ENCODE results near the gene MANSC4. TPM values are rescaled to one million over a fixed set of nuclear protein-coding genes. Genes with fewer than 3 reads are reported as not detected.

The MANSC4 gene
- total RNA-seq = not detected

DNA sequence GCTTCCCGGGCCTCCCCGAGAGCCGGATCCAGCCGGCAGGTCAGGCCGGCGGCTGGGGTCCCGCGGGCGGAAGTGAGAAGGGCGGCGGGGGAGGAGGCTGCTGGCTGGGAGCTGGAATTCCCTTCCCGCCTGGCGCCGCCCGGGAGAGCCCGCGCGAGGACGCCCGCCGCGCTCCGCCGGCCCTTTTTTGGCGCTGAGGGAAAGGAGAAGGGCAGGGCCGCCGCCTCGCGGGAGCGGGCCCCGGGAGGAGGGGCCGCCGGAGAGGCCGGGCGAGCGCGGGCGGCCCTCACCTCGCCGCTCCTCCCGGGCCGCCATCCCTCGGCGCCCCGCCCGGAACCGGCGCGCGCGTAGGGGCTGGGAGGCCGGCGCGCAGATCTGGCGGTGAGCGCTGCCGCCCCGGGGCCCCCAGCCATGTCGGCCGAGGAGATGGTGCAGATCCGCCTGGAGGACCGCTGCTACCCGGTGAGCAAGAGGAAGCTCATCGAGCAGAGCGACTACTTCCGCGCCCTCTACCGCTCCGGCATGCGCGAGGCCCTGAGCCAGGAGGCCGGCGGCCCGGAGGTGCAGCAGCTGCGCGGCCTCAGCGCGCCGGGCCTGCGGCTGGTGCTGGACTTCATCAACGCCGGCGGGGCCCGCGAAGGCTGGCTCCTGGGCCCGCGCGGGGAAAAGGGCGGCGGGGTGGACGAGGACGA is at the start of gene MANSC4, which contains the start of gene KLHL42:
Gene MANSC4 (minus strand): TSS at position 317 of the 692 bp plus-strand sequence. CDS start 8,960 bp downstream, outside the sequence.
Gene KLHL42 (plus strand): TSS at position 314 of the 692 bp plus-strand sequence. CDS start 98 bp downstream, at position 412.
- ATAC-seq (peak; percentile 95), DNase-seq (ENCODE audit: low spot score) (peak; percentile 78)

DNA sequence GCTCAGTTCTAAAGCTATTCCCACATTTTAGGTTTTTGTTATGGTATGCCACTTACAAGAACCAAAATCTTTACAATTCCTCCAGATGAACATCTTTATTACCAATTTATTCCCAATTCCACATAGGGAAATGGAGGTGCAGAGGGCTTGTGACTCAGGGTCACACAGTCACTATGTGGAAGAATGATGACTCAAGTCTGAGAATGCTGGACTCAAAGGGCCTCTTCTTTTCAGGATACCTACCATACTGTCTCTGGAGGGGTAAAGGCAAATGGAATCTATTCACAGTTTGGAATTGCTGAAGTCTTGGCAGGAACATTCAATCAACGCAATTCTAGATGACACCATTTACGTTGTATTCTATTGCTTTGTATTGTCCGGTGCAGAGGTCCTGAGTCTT is 48.2 kb upstream of the MANSC4 start:
- no peak for ATAC-seq
- DNase-seq (ENCODE audit: low spot score) = no peak

DNA sequence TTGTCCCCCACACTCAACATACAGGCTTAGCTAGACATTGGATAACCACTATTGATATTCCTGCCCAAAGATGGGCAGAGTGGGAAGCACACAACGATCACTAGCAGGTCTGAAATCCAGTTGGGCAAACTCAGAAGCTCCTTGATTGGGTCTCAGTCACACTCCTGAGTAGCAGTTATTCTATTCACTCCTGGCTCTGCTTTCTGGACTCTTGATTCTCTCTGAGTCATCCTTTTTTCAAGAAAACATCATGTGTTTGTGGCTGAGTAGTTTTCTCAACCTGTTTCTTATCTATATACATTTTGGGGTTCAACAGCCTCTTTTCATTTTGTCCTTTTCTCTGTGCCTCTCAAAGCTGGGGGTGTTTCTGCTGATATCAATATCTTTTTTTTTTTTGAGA is 46.0 kb upstream of the MANSC4 start:
- no peak for ATAC-seq
- DNase-seq (ENCODE audit: low spot score) = no peak

DNA sequence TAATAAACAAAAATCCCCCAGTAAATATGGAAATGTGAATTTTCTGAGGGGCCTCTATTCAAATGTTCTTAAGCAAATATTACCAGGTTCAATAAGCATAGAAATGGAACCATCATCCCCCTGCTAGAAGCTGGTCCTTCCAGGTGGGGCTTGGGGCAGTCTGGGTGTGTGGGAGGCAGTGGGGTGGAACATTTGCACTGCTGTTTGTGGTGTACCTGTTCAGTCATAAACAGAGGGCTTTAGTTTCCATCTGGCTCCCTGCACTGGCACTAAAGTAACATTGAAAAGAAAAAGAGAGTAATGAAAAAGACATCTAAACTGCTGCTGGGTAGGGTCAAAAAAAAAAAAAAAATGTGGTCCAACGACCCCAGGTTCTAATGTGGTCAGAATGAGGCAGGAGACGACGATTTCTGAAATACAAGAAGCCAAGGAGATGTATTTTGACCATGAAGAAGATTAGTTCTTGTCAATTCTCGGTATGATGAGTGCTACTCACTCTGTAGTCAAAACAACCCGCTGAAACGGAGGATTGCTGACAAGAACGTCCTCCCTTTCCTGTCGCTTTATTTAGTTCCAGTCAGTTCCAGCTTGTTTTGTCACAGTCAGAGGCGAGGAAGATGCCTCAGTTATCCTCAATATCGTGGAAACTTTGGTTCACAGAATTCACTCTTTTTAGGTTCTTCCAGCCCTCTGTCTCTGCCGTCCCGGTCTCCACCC is 44.2 kb upstream of the MANSC4 start:
- DNase-seq (ENCODE audit: low spot score) (no peak), ATAC-seq (no peak)

DNA sequence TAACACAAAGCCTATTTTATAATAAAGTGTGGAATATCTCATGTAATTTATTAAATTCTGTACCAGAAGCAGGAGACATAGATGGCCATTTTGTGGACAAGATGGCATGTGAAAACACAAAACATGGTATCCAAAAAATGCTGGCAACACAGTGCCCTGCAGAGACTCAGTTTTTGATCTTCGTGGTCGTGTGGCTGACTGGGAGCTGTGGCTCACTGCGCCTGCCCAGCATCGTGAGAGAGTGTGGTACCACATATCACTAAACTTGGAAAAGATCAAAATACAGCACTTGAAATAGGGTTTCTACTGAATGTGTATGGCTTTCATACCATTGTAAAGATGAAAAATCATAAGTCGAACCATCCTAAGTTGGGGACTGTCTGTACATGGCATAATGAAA is 43.0 kb upstream of the MANSC4 start:
- DNase-seq (ENCODE audit: low spot score) (no peak), ATAC-seq (no peak)

DNA sequence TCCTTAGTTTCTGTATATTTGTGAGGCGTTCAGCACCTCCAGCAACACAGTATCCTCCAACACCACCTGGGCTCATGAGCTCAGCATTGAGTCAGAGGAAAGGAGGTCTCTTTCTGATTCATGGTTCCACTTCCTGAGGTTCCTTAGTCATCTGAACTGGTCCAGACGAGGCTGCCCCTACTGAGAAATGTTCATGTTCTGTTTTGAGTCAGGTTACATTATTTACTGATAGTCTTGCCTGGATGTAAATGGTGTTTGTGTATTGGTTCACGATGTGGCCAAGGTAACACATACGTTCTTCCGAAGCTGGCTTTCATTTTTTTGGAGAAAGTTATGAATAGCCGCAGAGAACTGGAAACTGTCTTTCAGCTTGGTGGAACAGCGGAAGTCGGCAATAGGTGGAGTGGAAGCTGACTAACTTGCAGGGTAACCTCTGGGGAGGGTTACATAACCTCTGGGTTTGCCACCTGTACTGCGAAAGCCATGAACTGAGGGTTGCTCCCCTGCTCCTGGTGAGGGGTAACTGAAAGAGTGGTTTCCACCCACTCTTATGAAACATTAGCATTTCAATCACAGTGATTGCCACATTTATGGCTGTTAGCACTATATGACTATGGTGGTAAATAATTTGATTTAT is 42.2 kb upstream of the MANSC4 start:
- DNase-seq (ENCODE audit: low spot score) (no peak), ATAC-seq (no peak)

DNA sequence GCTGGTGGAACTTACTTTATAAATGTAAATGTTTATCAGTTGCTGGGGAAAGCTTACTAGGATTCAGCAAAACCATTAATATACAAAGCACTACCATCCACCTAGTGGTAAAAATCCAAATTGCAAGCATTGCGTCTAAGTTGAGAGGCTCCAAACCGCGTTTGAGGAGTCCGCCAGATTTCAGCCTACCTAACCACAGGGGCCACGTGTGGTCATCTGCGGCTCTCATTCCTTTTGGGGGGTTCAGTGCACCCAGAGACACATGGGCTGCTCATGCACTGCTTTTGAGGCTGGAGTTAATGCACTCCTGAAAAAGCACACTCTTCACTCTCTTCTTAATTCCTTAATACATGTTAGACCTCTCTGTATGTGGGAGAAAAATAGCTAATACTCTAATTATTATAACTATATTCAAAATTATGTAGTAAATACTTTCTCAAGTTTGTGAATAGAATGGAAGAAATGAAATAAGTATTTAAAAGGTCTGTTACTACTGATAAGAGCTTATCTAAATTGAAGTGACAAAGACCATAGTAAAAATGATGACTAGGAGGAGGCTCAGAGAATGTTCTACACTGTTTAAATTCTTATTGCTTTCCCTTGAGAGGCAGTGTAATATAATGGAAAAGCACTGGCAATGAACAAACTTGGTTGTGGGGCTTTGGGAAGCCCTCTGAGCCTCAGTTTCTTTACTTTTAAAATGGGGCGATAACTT is 41.4 kb upstream of the MANSC4 start:
- DNase-seq (ENCODE audit: low spot score) = no peak
- peak; percentile 98 for ATAC-seq

DNA sequence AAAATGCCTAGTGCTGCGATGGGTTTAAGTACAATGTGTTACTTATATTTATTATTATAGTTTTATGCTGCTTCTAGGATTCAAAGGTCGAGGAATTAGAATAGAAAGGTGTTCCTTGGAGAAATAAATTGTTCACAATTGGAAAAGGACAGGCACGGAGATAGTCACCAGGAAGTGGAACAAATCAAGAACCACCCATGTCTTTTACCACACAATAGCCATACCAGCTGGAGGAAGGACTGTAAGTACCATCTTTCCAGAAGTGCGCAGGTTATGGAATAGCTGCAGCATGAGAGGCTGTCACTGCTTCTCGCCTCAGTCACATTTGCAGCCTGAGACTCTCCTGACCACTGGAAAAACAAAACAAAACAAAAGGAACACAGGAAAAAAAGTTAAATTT is 40.5 kb upstream of the MANSC4 start:
- ATAC-seq = no peak

DNA sequence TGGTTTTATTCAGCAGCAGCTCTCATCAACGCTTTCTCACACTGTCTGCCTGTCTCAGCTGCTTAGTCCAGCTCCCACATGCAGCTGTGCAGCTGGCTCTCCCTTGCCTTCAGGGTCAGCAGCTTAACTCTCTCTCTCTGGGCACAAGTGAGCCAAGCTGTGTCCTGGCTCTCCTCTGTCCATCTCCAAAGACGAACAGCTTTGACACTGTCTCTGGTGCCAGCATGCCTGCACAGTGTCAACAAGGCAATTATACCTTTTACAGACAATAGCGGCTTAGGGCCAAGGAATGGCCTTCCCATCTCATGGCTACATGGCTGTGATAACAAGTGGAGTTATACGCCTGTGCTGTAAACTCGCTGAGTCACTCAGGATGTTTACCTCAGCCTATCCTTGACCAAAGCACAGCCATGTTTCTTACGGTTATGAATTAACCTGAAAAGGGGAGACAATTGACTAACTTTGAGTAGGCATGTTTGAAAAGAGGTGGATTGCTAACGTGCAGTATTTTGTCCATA is 38.4 kb upstream of the MANSC4 start:
- no peak for DNase-seq (ENCODE audit: low spot score)
- no peak for ATAC-seq

More for the DNA sequence above, 40.5 kb upstream of the MANSC4 start:
- no peak for DNase-seq (ENCODE audit: low spot score)

DNA sequence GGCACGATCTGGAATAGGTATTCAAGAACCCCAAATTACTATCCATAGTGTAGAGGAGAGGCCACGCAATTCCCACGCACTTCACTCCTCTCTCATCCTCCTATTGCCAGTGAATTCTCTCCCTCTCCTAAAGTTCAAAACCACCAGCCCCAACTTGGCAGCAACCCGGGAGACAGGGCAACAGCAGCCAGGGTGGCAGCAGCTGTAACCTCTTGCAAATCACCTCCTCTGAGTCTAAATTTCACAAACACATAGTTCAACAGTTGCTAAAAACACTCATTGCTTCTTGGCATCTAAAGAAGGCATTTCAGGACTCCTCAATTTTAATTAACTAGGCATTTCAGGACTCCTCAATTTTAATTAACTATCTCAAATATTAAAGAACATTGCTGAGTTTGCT is 37.7 kb upstream of the MANSC4 start:
- no peak for ATAC-seq
- DNase-seq (ENCODE audit: low spot score) = no peak

DNA sequence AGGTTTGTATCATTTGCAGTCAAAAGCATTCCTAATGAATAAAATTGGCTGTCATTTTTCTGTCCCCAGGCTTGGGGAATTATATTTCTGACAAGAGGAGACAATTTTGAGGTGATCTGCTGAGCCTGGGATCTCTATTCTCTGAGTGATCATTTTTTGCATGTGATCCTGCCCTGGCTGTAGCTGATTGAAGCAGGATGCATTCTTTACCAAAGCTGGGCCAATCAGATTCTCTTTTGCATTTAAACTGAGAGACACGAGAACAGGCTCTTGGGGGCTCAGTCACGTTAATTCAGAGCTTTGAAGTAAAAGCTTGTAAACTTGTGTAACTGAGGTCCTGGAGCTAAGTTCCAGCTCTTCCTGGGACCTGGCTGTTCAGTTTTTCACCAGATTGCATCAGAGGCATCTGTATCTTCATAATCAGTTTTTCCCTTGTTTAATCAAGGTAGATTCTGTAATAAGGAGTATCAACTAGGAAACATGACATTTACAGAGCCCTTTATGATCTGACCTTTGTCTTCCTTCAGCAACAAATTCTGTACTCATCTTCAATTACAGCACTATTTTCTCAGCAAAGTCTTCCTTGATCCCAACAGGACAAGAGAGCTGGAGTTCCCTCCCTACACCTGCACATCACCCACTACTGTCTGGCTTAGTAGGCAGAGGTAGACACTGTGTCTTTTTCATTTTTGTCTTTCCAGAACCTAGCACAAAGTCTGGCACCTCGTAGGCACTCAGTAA is 35.0 kb upstream of the MANSC4 start:
- ATAC-seq (no peak), DNase-seq (ENCODE audit: low spot score) (no peak)

DNA sequence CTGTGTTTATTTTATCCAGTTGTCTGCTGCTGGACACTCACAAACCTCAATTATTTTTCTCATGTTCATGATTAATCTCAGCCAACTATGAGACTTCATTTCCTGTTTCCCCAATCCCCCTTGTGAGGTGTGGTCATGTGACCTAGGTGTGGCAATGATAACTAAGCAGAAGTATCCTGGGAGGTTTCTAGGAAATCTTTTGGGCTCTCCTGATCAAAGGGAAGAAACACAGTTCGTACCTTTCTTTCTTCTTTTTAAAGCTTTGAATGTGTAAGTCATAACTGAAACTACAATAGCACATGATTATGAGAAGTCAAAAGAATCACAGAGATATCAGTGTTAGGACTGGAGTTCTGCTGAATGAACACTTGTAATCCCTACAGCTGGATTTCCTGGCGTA is 34.4 kb upstream of the MANSC4 start:
- no peak for DNase-seq (ENCODE audit: low spot score)
- no peak for ATAC-seq

DNA sequence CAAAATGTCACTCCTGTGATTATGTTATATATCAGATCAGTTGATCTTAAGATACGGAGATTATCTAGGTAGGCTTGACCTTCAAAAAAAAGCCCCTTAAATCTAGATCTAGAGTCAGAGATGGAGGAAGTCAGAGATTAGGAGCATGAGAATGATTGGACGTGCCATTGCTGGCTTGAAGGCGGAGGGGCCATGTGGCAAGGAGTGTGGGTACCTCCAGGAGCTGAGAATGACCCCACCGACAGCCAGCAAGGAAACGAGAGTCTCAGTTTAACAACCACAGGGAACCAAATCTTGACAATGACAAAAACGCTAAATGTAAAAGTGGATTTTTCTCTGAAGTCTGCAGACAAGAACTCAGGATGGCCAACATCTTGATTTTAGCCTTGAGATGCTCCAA is 32.5 kb upstream of the MANSC4 start:
- no peak for DNase-seq (ENCODE audit: low spot score)
- no peak for ATAC-seq

DNA sequence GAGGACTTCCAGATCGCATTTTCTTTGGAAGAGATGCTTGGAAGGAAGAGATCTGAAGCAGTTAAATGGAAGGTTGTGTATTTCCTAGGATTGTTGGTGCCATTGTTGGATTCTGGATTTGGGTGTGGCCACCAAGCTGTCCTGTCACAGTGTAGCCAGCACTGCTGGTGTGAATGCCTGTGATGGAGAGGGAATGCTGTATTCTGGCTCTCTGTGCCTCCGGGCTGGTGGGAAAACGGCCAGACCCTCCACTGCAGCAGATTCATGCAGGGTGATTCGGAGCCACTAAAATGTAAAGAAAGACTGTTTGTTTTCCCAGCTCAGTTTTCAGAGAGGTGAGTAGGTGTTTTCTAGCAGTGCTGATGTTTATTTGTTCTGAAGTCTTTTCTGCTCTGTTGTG is 30.7 kb upstream of the MANSC4 start:
- DNase-seq (ENCODE audit: low spot score) = no peak
- ATAC-seq = no peak

DNA sequence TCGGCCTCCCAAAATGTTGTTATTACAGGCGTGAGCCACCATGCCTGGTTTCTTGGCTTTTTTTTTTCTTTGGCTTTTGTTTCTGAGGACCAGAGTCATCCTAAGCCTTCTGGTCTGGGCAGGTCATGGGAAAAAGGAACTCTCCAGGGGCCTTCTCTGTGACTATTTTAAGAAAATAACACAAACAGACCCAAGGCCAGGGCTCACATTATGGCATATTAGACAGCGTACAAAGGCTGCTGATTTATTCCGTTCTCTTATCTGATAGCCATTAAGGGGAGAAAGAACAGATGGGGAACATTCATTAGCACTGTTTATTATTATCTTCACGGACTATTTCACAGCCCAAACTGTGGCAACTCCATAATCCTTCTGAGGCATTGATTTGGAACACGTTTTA is 28.8 kb upstream of the MANSC4 start:
- DNase-seq (ENCODE audit: low spot score) (no peak), ATAC-seq (no peak)

DNA sequence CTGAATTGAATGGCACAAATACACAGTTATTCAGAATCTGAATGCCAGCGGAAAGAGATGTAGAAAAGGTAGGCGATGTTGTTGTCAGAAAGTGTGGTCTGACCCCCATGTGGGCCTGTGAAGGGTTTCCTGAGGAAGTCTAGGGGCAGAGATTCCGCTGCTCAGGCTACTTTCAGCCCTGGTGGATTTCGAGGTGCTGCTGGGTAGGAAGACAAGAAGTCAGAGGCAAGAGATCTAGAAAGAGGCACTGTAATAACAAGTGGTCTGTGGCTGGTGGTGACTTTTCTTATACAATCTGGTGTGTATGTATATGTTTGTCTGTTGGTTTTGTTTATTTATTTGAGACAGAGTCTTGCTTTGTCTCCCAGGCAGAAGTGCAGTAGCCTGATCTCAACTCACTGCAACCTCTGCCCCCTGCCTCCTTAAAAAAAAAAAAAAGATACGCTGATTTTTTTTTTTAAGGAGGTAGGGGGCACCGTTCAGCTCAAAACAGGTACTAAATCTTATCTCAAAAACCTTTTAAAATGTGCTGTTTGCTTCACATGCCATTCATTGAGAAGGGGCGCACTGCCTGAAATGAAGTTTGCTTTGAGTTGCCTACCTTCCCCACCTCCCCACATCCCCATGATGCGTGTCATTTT is 27.1 kb upstream of the MANSC4 start:
- no peak for ATAC-seq
- no peak for DNase-seq (ENCODE audit: low spot score)

DNA sequence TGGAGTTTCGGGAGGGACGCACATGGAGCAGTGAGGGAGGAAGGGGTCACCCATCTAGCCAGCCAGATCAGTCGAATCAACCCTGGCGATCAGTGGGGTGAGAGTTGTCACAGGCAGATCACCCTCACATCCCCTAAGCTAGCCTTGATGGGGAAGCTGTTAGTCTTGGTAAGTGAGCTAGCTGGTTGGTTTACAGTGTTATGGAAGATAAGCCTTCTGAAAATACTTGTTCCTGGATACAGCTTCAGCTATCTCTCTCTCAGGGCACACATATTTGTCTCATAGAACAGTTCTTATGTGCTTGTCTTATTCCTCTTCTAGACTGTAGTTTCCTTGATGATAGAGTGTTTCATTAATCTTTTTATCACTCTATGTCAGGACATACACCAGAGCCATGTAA is 26.2 kb upstream of the MANSC4 start:
- DNase-seq (ENCODE audit: low spot score) = no peak
- ATAC-seq = no peak

DNA sequence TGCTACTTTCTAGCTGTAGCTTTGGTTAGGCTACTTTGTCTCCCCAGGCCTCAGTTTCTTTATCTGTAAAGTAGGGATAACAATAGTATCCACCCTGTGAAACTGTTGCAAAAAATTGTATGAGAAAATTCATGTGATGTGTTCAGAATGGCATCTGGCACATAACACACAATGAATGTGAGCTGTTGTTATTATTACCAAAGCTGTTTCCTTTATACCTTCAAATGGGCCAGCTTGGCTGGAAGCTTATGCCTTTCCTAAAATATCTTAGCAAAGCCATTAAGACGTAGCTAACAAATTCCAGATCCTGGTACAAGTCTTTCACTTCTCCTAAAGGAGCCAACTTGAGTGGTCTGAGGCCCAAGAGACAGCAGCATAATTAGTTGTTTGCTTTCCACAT is 25.2 kb upstream of the MANSC4 start:
- no peak for DNase-seq (ENCODE audit: low spot score)
- ATAC-seq = no peak

DNA sequence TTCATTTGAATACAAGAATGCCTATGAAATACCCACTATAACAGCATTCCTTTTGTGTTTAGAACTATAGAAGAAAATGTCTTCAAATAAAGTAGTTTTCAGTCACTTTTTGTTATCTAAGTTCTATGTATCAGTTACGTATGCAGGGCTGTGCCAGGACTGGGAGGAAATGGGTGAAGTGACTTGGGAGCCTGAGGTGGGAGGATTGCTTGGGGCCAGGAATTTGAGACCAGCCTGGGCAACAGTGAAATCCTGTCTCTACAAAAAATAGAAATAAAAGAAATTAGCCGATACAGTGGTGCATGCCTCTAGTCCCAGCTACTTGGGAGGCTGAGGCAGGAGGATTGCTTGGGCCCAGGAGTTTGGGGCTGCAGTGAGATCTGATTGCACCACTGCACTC is 22.9 kb upstream of the MANSC4 start:
- no peak for DNase-seq (ENCODE audit: low spot score)
- no peak for ATAC-seq

DNA sequence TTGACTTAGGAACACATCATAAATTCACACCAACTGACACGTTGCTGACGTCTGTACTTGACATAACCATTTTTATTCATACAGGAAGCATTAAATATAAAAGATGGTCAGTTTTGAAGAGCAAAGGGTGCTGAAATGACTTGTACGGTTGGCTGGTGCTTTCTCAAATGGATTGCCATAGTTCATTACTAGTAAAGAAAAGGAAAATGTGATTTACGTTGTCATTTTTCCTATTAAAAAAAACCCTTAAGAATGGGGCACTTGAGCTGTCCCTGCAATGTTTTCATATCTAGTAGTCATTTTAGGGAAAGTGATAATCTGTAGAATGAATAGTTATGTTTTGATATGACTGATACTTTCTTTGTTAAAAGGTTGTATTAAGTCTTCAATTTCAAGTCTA is 22.5 kb upstream of the MANSC4 start:
- ATAC-seq (no peak), DNase-seq (ENCODE audit: low spot score) (no peak)
